GM12864 (cell line): ENCODE results near the gene TTC21A.

Experiments used
- DNase-seq: peaks from one replicate; pipeline ENCODE4 v3.0.0-alpha.2; 2011; ENCODE audit warnings: low read depth
- H3K4me3 ChIP-seq: 2 replicates; pipeline ENCODE4 v1.5.1; 2011; ENCODE audit warnings: mild to moderate bottlenecking, low read depth, low read length, control low read depth
- TF ChIP-seq, protein P1 (sequence below): IDR thresholded peaks from 2 replicates; pipeline ENCODE4 v1.5.1; 2011; ENCODE audit warnings: low read depth, mild to moderate bottlenecking, moderate library complexity, low read length, control low read depth, inconsistent platforms; ENCODE audit errors: missing control alignments

The TTC21A gene

DNA sequence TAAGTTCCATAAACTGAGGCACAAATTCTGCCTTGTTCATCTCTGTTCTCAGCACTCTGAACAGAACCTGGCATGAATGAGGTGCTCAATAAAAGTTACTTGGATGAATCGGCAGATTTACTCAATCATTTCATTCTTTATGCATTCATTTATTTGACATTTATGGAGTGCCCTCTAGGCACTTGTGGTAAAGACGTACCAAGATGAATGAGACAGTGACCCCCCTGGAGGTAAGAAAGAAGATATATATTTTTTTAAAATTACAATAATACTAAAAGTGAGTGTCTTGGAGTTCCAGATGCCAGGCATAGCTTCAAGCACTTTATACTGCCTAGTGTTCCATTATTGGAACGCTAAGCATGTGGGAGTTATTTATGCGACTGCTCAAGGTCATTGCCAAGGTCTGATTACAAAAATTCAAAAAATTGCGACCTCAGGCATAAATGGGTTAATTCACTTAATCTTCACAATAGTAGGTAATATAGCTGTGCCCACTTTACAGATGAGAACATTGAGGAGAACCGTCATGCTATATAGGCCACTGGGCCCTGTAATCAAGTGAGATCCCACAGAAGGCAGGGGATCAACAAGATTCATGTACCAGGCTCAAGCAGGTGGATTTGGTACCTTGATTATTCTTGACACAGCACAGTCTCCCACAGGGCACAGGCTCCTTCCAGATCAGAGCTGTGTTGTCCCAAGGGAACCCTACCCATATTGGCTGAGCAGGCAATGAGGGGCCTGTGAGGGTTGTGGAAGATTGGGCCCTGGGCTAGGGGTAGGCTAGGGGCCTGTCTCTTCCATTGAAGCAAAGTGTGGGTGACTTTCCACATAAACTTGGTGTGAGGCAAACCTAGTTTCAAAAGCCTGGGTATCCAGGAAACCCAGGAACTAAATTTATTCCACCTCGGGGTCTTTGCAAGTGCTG is 74.2 kb downstream of the TTC21A start:
- DNase-seq: no peak
- no peak overlapping the region; the same call in 1 of the 2 replicates for H3K4me3 ChIP-seq
- TF ChIP-seq, protein P1, sequence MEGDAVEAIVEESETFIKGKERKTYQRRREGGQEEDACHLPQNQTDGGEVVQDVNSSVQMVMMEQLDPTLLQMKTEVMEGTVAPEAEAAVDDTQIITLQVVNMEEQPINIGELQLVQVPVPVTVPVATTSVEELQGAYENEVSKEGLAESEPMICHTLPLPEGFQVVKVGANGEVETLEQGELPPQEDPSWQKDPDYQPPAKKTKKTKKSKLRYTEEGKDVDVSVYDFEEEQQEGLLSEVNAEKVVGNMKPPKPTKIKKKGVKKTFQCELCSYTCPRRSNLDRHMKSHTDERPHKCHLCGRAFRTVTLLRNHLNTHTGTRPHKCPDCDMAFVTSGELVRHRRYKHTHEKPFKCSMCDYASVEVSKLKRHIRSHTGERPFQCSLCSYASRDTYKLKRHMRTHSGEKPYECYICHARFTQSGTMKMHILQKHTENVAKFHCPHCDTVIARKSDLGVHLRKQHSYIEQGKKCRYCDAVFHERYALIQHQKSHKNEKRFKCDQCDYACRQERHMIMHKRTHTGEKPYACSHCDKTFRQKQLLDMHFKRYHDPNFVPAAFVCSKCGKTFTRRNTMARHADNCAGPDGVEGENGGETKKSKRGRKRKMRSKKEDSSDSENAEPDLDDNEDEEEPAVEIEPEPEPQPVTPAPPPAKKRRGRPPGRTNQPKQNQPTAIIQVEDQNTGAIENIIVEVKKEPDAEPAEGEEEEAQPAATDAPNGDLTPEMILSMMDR: no peak

DNA sequence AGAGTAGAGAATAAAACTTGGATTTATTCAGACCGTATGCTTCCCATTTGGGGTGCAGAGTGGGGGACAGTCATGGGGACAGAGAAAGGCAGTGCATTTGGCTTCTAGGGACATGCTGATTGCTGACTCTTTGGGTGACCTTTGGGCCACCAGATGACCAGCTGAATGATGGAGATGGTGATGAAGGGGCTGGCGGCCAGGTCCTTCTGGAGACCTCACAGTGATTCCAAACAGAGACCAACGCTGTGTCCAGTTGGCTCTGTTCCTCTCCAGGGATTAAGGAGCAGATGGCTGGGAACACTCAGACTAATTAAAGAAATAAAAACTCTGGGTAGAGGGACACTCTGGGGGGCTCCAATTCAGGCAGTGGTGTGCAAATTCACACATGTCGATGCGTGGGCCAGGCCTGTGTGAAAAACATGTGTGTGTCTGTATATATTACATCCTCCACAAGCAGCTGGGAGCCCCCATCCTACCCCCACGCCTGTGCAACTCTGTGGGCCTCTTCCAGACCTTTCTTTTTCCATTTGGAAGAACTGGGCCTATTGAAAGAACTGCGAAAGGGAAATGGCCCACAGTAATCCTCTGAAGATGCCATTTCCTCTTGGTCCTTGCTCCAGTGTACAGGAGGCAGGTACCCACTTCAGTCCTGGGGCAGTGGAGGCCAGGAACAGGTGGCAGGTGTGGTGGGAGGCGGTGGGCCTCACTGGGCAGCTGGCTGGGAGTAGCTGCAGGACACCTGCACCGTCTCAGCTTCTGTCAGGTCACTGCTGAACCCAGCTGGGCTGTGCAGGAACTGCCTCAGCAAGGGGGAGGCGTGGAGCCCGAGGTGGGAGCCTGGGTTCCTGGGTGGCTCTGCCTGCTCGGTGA is 76.0 kb downstream of the TTC21A start:
- no peak overlapping the region for H3K4me3 ChIP-seq
- TF ChIP-seq, protein P1: no peak
- DNase-seq: no peak

DNA sequence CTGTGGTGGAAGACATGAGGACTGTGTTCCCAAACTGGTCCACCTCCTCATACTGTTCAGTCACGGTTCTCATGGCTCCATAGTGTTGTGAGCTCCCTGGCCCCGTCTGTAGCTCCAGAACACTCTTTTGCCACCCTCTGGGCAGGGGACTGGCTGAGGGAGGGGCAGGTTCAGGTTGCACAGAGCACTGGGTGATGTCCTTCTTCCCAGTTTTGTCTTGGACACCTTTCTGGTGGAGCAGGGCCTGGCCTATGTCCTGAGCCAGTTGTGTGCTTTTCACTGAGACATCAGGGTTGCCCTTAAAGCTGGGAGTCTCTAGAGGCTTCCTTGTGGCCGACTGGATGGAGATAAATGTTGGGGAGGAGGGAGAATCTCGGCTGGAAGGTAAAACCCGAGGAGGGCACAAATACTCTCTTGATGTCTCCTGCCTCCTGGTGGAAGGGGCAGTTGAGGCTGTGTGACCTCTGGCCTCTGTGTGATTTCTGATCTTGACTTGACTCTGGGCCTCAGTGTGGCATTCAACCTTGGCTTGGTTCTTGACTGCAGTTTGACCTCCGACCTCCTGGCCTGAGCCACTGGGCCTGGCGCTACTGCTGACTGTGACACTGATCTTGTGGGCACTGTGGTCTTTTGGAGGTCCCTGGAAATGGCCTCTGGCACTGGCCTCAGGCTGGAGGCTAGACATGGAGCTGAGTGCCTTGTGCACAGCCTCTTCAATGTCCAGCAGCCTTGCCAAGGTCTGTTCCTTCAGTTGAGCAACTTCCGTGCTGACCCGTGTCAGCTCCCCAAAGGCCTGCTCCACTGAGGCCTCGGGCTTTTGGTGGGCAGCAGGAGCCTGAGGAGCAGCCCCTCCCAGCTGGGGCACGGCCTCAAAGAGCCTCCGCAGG is 76.8 kb downstream of the TTC21A start:
- no peak for DNase-seq
- H3K4me3 ChIP-seq: no peak overlapping the region
- TF ChIP-seq, protein P1: no peak

DNA sequence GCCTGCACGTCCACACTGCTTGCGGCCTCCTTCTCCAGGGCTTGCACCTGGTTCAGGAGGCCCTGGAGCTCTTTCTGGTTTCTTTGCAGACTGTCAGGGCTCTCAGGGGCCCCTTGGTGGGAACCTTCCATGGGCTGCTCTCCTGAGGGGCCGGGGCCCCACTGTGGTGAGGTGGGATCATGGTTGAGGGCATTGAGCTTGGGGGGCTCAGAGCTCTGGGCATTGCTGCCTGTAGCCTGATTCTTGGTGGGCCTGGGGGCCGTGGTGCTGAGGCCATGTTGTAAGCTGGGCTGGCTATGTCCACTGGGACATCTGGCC is 77.4 kb downstream of the TTC21A start:
- no peak for DNase-seq
- no peak overlapping the region for H3K4me3 ChIP-seq
- TF ChIP-seq, protein P1: no peak

DNA sequence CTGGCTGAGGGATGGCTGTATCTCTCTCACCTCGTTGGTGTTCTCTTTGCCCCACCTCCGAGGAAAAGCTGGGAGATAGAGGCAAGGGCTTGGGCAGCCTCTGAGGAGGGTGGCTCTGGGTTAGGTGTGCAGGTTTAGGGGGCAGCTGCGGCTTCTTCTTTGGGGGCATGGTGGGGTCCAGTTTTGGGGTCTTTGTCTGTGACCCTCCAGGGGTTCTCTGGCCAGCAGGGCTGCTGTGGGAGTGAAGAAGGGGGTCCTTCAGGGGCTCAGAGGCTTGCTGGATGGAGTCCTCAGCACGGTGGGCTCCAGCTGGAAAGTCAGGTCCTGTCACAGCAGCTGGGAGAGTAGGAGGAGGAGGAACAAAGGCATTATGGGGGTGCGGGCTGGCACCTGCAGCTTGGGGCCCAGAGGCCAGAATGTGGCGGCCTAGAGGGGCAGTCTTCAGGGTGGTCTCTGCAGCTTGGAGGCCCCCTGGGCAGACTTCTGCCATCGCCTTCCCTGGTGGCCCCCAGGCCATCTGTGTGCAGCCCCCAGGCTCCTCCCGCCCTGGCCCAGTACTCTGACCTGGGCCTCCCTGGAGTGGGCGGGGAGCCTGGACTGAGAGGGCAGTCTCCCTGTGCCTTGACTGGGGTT is 78.0 kb downstream of the TTC21A start:
- no peak overlapping the region for H3K4me3 ChIP-seq
- DNase-seq: no peak
- TF ChIP-seq, protein P1: no peak

DNA sequence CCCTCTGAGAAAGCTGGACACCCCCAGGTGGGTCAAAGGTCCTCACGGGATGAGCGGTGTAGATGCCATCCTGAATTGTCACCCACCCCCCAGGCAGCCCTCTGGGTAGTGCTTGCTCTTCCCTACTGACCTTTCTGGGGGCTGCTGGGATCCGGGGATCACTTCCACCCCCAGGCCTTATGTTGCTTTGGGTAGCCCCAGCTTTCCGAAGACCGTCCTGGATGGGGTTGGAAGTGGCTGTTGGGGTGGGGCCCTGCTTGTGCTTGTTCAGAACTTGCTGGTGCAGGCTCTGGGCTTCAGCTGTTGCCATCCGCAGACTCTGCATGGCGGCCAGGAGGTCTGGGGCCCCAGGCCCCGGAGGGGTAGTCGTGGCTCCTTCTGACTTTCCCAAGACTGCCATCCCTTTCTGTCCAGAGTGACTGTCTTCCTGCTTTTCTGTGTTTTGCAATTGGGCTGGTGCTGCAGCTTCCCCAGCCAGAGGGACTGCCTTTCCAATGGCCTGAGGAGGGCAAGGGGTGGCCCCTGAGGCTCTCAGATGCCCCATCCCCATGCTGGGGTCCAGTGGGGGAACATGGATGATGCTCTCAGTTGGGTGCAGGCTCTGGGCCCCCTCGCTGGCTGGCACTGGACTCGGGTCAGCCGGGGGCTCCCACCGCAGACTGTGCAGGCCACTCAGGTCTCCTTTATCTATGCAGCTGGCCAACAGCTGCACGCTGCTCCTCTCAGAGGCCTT is 78.6 kb downstream of the TTC21A start:
- DNase-seq: no peak
- TF ChIP-seq, protein P1: no peak
- H3K4me3 ChIP-seq: no peak overlapping the region
